ENCODE measurements around the gene NDUFA3.

The NDUFA3 gene

DNA sequence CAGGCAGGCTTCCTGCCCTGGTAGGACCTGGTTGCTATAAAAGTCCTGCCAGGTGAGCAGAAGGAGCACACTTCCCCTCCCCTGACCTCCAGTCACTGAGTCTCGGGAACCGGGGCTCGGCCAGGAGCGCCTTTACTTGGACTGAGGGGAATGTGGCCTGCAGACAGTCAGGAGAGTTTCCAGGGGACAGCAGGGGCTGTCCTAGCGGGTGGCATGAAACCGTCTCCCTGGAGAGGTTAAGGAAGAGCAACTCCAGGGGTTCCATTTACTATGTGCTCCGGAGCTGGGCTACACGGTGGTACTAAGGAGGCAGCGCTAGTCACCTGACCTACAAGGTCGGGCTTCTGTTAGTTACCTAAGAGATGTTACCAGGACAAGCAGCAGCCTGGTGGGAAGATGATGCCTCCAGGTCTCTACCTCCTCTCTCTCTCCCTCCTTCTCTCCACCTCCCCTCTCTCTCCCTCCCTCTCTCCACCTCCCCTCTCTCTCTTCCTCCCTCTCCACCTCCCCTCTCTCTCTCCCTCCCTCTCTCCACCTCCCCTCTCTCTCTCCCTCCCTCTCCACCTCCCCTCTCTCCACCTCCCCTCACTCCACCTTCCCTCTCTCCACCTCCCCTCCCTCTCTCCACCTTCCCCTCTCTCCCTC lies 30.8 kb downstream of the NDUFA3 start:
- DNase-seq (ENCODE audit: low read depth): peak; percentile 49
- TF ChIP-seq, protein P1, sequence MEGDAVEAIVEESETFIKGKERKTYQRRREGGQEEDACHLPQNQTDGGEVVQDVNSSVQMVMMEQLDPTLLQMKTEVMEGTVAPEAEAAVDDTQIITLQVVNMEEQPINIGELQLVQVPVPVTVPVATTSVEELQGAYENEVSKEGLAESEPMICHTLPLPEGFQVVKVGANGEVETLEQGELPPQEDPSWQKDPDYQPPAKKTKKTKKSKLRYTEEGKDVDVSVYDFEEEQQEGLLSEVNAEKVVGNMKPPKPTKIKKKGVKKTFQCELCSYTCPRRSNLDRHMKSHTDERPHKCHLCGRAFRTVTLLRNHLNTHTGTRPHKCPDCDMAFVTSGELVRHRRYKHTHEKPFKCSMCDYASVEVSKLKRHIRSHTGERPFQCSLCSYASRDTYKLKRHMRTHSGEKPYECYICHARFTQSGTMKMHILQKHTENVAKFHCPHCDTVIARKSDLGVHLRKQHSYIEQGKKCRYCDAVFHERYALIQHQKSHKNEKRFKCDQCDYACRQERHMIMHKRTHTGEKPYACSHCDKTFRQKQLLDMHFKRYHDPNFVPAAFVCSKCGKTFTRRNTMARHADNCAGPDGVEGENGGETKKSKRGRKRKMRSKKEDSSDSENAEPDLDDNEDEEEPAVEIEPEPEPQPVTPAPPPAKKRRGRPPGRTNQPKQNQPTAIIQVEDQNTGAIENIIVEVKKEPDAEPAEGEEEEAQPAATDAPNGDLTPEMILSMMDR (IDR thresholded peaks at IDR 0.05; ENCODE audit: low read depth, low read length, missing control alignments): no peak
- no peak overlapping the region for H3K4me3 ChIP-seq (ENCODE audit: low read depth, low read length)

DNA sequence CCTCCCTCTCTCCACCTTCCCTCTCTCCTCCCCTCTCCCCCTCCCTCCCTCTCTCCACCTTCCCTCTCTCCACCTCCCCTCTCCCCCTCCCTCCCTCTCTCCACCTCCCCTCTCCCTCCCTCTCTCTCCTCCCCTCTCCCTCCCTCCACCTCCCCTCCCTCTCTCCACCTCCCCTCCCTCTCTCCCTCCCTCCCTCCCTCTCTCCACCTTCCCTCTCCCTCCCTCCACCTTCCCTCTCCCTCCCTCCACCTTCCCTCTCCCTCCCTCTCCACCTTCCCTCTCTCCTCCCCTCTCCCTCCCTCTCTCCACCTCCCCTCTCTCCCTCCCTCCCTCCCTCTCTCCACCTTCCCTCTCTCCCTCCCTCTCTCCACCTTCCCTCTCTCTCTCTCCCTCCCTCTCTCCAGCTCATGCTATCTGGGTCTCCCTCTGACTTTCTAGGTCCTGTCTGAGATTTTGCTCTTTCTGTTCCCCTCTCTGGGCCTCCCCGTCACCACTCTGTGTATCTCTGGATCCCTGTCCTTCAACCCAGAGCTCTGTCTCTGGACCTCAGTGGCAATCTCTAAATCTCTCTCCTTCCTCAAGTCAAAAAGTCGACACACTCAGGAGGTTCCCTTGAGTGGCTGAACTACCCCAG lies 31.4 kb downstream of the NDUFA3 start:
- TF ChIP-seq, protein P1 (IDR thresholded peaks at IDR 0.05; ENCODE audit: low read depth, low read length, missing control alignments): no peak
- no peak for DNase-seq (ENCODE audit: low read depth)
- H3K4me3 ChIP-seq (ENCODE audit: low read depth, low read length): no peak overlapping the region

DNA sequence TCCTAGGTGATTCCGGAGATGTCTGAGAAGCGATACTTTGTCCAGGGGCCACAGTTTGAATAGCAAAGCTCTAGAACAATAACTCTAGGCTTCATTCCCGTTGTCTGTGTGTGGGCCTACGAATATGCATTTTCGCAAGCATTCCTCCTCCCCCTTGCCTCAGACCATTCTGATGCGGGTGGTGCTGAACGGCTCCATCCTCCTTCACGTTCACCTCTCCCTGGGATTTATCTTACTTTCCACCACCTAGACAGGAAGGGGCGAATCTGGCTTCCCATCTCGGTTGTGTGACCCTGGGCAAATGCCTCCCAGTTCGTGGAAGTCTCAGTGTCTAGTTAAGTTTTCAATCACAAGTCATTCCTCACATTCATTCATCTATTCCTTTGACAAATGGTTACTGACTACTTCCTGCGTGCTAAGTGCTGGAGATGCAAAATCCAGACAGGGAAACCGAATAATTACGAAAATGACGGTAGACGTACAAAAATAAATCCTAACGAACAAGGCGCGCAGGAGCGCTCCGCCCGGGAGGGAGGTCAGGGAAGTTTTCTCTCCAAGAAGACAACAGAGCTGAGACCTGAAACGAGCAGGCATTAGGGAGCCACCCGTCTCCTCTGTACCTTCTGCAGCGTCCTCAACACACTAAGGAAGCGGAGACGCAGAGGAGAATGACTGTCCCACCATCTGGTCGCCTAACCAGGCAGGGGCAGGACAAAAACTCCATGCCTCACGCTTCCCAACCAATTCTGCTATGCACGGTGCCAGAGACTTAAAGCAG lies 33.6 kb downstream of the NDUFA3 start:
- TF ChIP-seq, protein P1 (IDR thresholded peaks at IDR 0.05; ENCODE audit: low read depth, low read length, missing control alignments): no peak
- no peak for DNase-seq (ENCODE audit: low read depth)
- H3K4me3 ChIP-seq (ENCODE audit: low read depth, low read length): peak overlapping the region; percentile 78

DNA sequence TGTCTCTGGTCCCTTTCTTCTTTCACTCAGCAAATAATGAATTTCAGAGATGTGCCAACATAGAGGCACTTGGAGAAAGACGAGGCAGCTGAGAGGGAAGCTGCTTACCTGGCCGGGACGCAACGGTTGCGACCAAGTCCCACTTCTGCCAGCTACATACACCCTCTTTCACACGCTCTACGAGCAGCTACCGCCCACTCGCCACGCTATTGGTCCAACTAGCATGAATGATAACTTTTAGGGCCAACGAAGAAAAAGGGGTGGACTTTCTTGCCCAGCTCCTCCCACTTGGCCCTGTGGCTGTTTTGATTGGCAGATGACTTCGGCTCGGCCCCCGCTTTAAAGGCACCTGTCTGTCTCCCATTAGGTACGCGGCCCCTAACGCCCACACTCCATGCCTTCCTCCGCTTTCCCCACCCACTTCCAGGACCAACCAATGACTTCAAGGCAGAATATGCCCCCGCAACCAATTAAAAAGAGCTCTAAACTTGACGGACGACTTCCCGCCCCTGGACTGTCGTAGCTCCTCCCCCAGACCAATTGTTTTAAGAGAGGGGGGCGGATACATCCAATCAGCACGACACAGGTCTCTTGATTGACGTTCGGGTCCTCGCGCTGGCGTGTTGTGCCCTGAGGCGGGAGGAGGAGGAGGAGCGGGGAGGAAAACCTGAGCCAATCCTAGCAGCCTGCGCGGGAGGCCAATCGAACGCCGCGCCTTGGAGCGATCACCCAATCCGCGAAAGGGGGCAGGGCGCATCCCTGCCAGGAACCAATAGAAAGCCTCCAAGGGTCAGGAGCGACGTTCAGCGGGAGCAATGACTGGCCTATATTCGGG lies 34.4 kb downstream of the NDUFA3 start:
- DNase-seq (ENCODE audit: low read depth): peak; percentile 100
- TF ChIP-seq, protein P1 (IDR thresholded peaks at IDR 0.05; ENCODE audit: low read depth, low read length, missing control alignments): no peak
- peak overlapping the region; percentile 80 for H3K4me3 ChIP-seq (ENCODE audit: low read depth, low read length)

DNA sequence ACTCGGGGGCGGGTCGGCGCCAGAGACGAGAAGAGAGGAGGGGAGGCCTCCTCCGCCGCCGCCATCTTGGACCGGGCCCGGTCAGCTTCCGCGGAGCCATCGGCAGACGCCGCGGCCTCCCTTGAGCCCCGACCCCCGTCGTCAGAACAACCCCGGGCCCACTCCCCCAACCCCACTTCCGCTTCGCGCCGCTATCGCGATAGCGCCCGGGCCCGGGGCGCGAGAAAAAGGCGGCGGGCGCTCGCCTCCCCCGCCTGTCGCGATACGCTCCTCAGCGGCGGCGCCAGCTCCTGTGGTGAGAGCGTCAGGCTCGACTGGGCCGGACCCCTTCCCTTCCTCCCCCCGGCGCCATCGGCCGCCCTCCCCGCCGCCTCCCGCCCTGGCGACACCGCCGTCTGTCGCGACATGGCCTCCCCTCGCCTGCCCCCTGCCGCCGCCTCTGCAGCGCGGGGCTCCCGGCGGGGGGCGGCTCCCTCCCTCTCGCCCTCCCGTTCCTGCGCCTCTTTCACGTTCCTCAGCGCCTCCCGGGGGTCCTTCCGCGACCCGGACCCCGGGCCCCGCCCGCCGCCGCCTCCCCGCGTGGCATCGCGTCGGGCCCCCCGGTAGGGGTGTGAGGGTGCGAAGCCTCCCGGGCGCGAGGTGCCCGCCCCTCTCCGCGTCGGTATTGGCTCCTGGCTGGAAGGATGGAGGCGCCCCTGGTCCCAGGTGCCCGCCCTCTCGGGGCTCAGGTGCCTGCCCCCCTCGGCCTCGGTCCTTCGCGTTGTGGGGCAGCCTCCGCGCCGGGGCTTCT lies 35.2 kb downstream of the NDUFA3 start, which contains the start of gene CNOT3:
CNOT3 (plus strand) TSS at position 64 of the 790 bp plus-strand sequence. CDS start 5,217 bp downstream, outside the sequence.
- TF ChIP-seq, protein P1 (IDR thresholded peaks at IDR 0.05; ENCODE audit: low read depth, low read length, missing control alignments): peak; percentile 8
- H3K4me3 ChIP-seq (ENCODE audit: low read depth, low read length): peak within 1 kb of the TSS; percentile 80
- DNase-seq (ENCODE audit: low read depth): no peak

Measured in GM12864 (cell line).